DOHH2 (cell line): Measurements from ENCODE around the gene TEC.

Experiments used
- H3F3A ChIP-seq: fragments of 200-600 bp; sonication (generic), shearing (Covaris generic); 2 replicates; pipeline ENCODE4 v1.6.0; 2016; ENCODE audit warnings: antibody characterized with exemption, mild to moderate bottlenecking; ENCODE audit not compliant: control insufficient read depth, insufficient read depth
- H3K27ac ChIP-seq: fragments of 200-600 bp; sonication (generic); 2 replicates; pipeline ENCODE4 v1.5.1; 2014; ENCODE audit warnings: low read depth, mild to moderate bottlenecking, low read length, moderate library complexity
- H3K27me3 ChIP-seq: fragments of 200-600 bp; sonication (generic); 2 replicates; pipeline ENCODE4 v1.6.1; 2014; ENCODE audit warnings: mild to moderate bottlenecking, low read length, mixed read lengths; ENCODE audit not compliant: control insufficient read depth
- H3K36me3 ChIP-seq: fragments of 200-600 bp; sonication (generic); 2 replicates; pipeline ENCODE4 v1.6.1; 2014; ENCODE audit warnings: mild to moderate bottlenecking, low read length, moderate library complexity, mixed read lengths; ENCODE audit not compliant: control insufficient read depth
- H3K4me1 ChIP-seq: fragments of 200-600 bp; sonication (generic); 2 replicates; pipeline ENCODE4 v1.6.1; 2014; ENCODE audit warnings: mild to moderate bottlenecking, low read length, mixed read lengths; ENCODE audit not compliant: control insufficient read depth
- H3K4me2 ChIP-seq: fragments of 200-600 bp; sonication (generic); 2 replicates; pipeline ENCODE4 v1.6.0; 2014; ENCODE audit warnings: mild to moderate bottlenecking, low read length, moderate library complexity
- H3K4me3 ChIP-seq: fragments of 200-600 bp; sonication (generic); 2 replicates; pipeline ENCODE4 v1.5.1; 2014; ENCODE audit warnings: mild to moderate bottlenecking, low read length, mixed read lengths
- H3K79me2 ChIP-seq: fragments of 200-600 bp; sonication (generic); 2 replicates; pipeline ENCODE4 v1.6.1; 2014; ENCODE audit warnings: mild to moderate bottlenecking, low read length, mixed read lengths; ENCODE audit not compliant: control insufficient read depth
- H3K9me2 ChIP-seq: fragments of 200-600 bp; sonication (generic); replicated peaks from 2 replicates; pipeline ENCODE4 v1.6.1; 2014; ENCODE audit warnings: mild to moderate bottlenecking, low read length, mixed read lengths; ENCODE audit not compliant: control insufficient read depth
- H3K9me3 ChIP-seq: fragments of 200-600 bp; sonication (generic); 2 replicates; pipeline ENCODE4 v1.6.1; 2014; ENCODE audit warnings: antibody characterized with exemption, low read length, mixed read lengths; ENCODE audit not compliant: control insufficient read depth, insufficient read depth
- H4K20me1 ChIP-seq: fragments of 200-600 bp; sonication (generic); 2 replicates; pipeline ENCODE4 v1.6.0; 2014; ENCODE audit warnings: low read depth, mild to moderate bottlenecking, antibody characterized with exemption, low read length, moderate library complexity; ENCODE audit not compliant: control insufficient read depth, insufficient read depth
- CTCF ChIP-seq: fragments of 200-600 bp; sonication (generic); IDR thresholded peaks from one replicate; pipeline ENCODE4 v1.5.1; 2014; ENCODE audit warnings: antibody characterized with exemption, mild to moderate bottlenecking, low read depth, low read length; ENCODE audit not compliant: poor library complexity, severe bottlenecking
- EZH2phosphoT487 ChIP-seq: fragments of 200-600 bp; sonication (generic); IDR thresholded peaks from 2 replicates; pipeline ENCODE4 v1.6.1; 2017; ENCODE audit warnings: borderline replicate concordance, mild to moderate bottlenecking, antibody characterized with exemption, low read length, moderate library complexity, mixed read lengths

TEC gene

DNA sequence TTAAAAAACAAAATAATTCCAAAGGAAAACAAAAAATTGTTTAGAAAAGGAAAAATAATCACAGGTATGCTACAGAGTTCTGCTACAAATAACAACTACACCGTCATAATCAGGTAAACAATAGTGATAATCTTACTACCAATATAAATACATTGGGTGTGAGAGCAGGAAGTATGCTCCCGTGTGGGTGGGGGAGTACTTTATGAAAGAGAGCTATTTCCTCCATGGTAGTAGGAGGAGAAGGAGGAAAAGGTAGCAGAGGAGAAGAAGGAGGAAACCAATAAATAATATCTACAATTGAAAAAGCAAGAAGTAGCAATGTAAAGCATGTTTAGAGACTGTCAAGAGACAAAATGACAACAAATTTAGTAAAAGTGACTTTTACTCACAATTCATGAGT is 35.1 kb downstream of the TEC start:
- Histone ChIP-seq H4K20me1 (no peaks in the 10 kb centered on the region), H3K4me3 (no peak overlapping the region), H3K4me1 (peaks cover 24% of the 10 kb centered on the region), H3K9me2 (no peaks in the 10 kb centered on the region), H3K27me3 (no peaks in the 10 kb centered on the region), H3K79me2 (peaks cover 58% of the 10 kb centered on the region), H3F3A (no peaks in the 10 kb centered on the region), H3K36me3 (no peaks in the 10 kb centered on the region), H3K4me2 (no peak overlapping the region), H3K9me3 (no peaks in the 10 kb centered on the region), H3K27ac (no peak overlapping the region)
- TF ChIP-seq EZH2phosphoT487 (no peak), CTCF (no peak)

- no peaks in the 10 kb centered on the region for H3K27me3 ChIP-seq
- H3K36me3 ChIP-seq: peaks cover 6% of the 10 kb centered on the region
- H3K79me2 ChIP-seq: peaks cover 39% of the 10 kb centered on the region
- H3F3A ChIP-seq: 0 out of 2 replicates have a peak, but pooled peaks cover 5% of the 10 kb centered on the region
- no peak overlapping the region for H3K27ac ChIP-seq
- H3K4me2 ChIP-seq: no peak overlapping the region
- TF ChIP-seq CTCF (no peak), EZH2phosphoT487 (no peak)
- no peaks in the 10 kb centered on the region for H3K9me3 ChIP-seq
- H3K4me3 ChIP-seq: no peak overlapping the region
- no peaks in the 10 kb centered on the region for H3K9me2 ChIP-seq
- H4K20me1 ChIP-seq: no peaks in the 10 kb centered on the region
- peaks cover 35% of the 10 kb centered on the region for H3K4me1 ChIP-seq
Measured at GRCh38 chr4:48228949-48229348, 40.7 kb downstream of the TEC start.

GRCh38 chr4:48227662-48228061 is 42.0 kb downstream of the TEC start:
- H3K9me2 ChIP-seq: no peaks in the 10 kb centered on the region; the same call in 1 of the 2 replicates
- no peak overlapping the region for H3K4me3 ChIP-seq
- no peaks in the 10 kb centered on the region for H4K20me1 ChIP-seq
- H3F3A ChIP-seq: 0 out of 2 replicates have a peak, but pooled peaks cover 5% of the 10 kb centered on the region
- peaks cover 10% of the 10 kb centered on the region for H3K36me3 ChIP-seq
- H3K27me3 ChIP-seq: no peaks in the 10 kb centered on the region
- no peak overlapping the region for H3K27ac ChIP-seq
- no peak overlapping the region for H3K4me2 ChIP-seq
- peaks cover 31% of the 10 kb centered on the region for H3K79me2 ChIP-seq
- TF ChIP-seq CTCF (no peak), EZH2phosphoT487 (no peak)
- no peaks in the 10 kb centered on the region for H3K9me3 ChIP-seq
- peaks cover 33% of the 10 kb centered on the region for H3K4me1 ChIP-seq
